Hypothalamus (tissue), 51 donors: ENCODE results near the gene BTBD1.

Experiments
- DNase-seq, 51 donors: peaks; one replicate each; lab custom pipeline; 2025; lab: John Stamatoyannopoulos, UW

Gene BTBD1

GRCh38 chr15:82999426-82999825 is 67.6 kb downstream of the BTBD1 start:
- no peak for DNase-seq

- no peak for DNase-seq
Observed at GRCh38 chr15:82995938-82996337, 71.1 kb downstream of the BTBD1 start.

GRCh38 chr15:82995076-82995475 is 72.0 kb downstream of the BTBD1 start:
- no peak for DNase-seq

GRCh38 chr15:82993144-82993543 is 73.9 kb downstream of the BTBD1 start:
- DNase-seq = no peak

- DNase-seq = no peak
Observed at GRCh38 chr15:82992436-82992998, 74.5 kb downstream of the BTBD1 start.

GRCh38 chr15:82986442-82986780 is 80.6 kb downstream of the BTBD1 start:
- no peak for DNase-seq

- DNase-seq = peak; percentile 58 to 96 (median 88)
Observed at GRCh38 chr15:82985688-82986441, 81.2 kb downstream of the BTBD1 start, which contains the start of gene RAMAC. RAMAC (plus strand) TSS chr15:82986210; CDS start chr15:82989019, 2,809 bp downstream.

- DNase-seq = no peak
Observed at GRCh38 chr15:82980981-82981380, 86.1 kb downstream of the BTBD1 start.

- DNase-seq = no peak
Observed at GRCh38 chr15:82979726-82980125, 87.3 kb downstream of the BTBD1 start.

GRCh38 chr15:82978438-82978837 is 88.6 kb downstream of the BTBD1 start:
- DNase-seq = no peak

GRCh38 chr15:82977076-82977475 is 90.0 kb downstream of the BTBD1 start:
- no peak for DNase-seq

GRCh38 chr15:82972990-82973389 is 94.1 kb downstream of the BTBD1 start:
- no peak for DNase-seq

GRCh38 chr15:82971218-82971984 is 95.7 kb downstream of the BTBD1 start:
- no peak for DNase-seq

GRCh38 chr15:82970696-82971095 is 96.4 kb downstream of the BTBD1 start:
- no peak for DNase-seq

- no peak for DNase-seq
Observed at GRCh38 chr15:82970078-82970686, 96.9 kb downstream of the BTBD1 start.

- DNase-seq = no peak
Observed at GRCh38 chr15:82969353-82969752, 97.7 kb downstream of the BTBD1 start.

- DNase-seq = no peak
Observed at GRCh38 chr15:82968066-82968465, 99.0 kb downstream of the BTBD1 start.

GRCh38 chr15:82966671-82967071 is 100.4 kb downstream of the BTBD1 start:
- no peak for DNase-seq
